ENCODE data around the gene INSC. TPM values are rescaled to one million over a fixed set of nuclear protein-coding genes. Genes with fewer than 3 reads are reported as not detected.

The INSC gene
- total RNA-seq, 2 experiments from 2014 or later, result not detected

DNA sequence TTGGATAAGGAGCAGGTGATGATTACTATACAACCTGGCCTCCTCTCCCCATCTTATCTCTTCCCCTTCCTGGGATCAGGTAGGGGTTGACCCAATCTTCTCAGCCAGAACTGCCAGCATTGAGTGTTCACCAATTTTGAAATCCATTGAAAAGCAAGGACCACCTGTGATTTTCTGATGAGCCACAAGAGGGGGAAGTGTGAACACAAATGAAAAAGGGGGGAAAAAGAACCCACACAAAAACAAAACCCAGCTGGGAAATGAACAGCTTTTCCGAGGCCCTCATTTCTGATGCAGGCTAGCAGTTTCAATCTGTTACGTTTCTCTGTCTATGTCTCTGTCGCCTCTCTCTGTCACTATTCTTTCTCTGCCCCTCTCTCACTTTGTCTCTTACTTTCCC is 161.9 kb downstream of the INSC start:
- H3K27me3 Mint-ChIP-seq, result peaks cover 42% of the 10 kb centered on the region
- no peak overlapping the region for H3K4me3 Mint-ChIP-seq
- DNase-seq (no peak), ATAC-seq (ENCODE audit: poor library complexity) (no peak)
- H3K4me3 ChIP-seq (ENCODE audit: low read length), result no peak overlapping the region
- H3K9me3 Mint-ChIP-seq, result no peaks in the 10 kb centered on the region
- no peaks in the 10 kb centered on the region for H3K4me1 ChIP-seq (ENCODE audit: insufficient read depth, low read length)
- CTCF ChIA-PET, result no interaction called here
- H3K36me3 Mint-ChIP-seq (ENCODE audit: low read depth), result no peaks in the 10 kb centered on the region
- no peak overlapping the region for H3K27ac ChIP-seq (ENCODE audit: low read depth in 1 of 2, low read length in 2 of 2)
- POLR2A ChIA-PET, result no interaction called here
- TF ChIP-seq, protein P1, sequence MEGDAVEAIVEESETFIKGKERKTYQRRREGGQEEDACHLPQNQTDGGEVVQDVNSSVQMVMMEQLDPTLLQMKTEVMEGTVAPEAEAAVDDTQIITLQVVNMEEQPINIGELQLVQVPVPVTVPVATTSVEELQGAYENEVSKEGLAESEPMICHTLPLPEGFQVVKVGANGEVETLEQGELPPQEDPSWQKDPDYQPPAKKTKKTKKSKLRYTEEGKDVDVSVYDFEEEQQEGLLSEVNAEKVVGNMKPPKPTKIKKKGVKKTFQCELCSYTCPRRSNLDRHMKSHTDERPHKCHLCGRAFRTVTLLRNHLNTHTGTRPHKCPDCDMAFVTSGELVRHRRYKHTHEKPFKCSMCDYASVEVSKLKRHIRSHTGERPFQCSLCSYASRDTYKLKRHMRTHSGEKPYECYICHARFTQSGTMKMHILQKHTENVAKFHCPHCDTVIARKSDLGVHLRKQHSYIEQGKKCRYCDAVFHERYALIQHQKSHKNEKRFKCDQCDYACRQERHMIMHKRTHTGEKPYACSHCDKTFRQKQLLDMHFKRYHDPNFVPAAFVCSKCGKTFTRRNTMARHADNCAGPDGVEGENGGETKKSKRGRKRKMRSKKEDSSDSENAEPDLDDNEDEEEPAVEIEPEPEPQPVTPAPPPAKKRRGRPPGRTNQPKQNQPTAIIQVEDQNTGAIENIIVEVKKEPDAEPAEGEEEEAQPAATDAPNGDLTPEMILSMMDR (IDR thresholded peaks at IDR 0.05), result no peak
- H3K4me1 Mint-ChIP-seq (ENCODE audit: low read depth), result no peaks in the 10 kb centered on the region
- H3K27me3 ChIP-seq (ENCODE audit: control insufficient read depth in 1 of 2, insufficient read depth in 2 of 2, low read length in 2 of 2), result peaks cover 0 to 9% of the 10 kb centered on the region in 2 experiments
- intact Hi-C loops (cut with DNase I, micrococcal nuclease), result no loop called here
- H3K36me3 ChIP-seq (ENCODE audit: insufficient read depth, low read length), result no peaks in the 10 kb centered on the region
- H3K27ac Mint-ChIP-seq, result no peak overlapping the region
- no peaks in the 10 kb centered on the region for H3K9me3 ChIP-seq (ENCODE audit: control insufficient read depth in 1 of 2, insufficient read depth in 1 of 2, low read length in 2 of 2)

DNA sequence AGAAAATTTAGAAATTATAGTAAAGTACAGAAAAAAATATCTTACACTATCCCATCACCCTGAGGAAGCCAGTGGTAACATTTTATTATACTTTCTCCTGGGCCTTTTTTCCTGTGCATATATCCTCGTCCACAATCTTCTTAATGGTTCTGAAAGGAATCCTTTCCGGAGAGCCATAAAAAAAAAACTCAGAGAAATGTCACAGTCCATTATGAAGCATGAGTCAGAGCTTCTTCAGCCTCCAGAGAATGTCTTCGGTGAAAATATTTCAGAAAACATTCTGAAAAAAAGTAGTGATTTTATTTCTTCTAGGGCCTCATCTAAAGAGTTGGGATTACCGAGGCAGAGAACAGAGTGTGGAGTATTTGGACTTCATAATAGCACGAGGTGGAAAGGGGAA is 163.4 kb downstream of the INSC start:
- ATAC-seq (ENCODE audit: poor library complexity) (no peak), DNase-seq (no peak)
- TF ChIP-seq, protein P1 (IDR thresholded peaks at IDR 0.05), result no peak
- Mint-ChIP-seq H3K27me3 (peaks cover 48% of the 10 kb centered on the region), H3K4me3 (no peak overlapping the region), H3K9me3 (no peaks in the 10 kb centered on the region), H3K4me1 (ENCODE audit: low read depth) (no peaks in the 10 kb centered on the region), H3K27ac (no peak overlapping the region), H3K36me3 (ENCODE audit: low read depth) (no peaks in the 10 kb centered on the region)
- peaks cover 0 to 17% of the 10 kb centered on the region in 2 experiments for H3K27me3 ChIP-seq (ENCODE audit: control insufficient read depth in 1 of 2, insufficient read depth in 2 of 2, low read length in 2 of 2)
- no peaks in the 10 kb centered on the region for H3K36me3 ChIP-seq (ENCODE audit: insufficient read depth, low read length)
- CTCF ChIA-PET, result no interaction called here
- no peaks in the 10 kb centered on the region for H3K9me3 ChIP-seq (ENCODE audit: control insufficient read depth in 1 of 2, insufficient read depth in 1 of 2, low read length in 2 of 2)
- intact Hi-C loops (cut with DNase I, micrococcal nuclease), result no loop called here
- no peak overlapping the region for H3K4me3 ChIP-seq (ENCODE audit: low read length)
- POLR2A ChIA-PET, result no interaction called here
- H3K27ac ChIP-seq (ENCODE audit: low read depth in 1 of 2, low read length in 2 of 2), result no peak overlapping the region
- H3K4me1 ChIP-seq (ENCODE audit: insufficient read depth, low read length), result no peaks in the 10 kb centered on the region

DNA sequence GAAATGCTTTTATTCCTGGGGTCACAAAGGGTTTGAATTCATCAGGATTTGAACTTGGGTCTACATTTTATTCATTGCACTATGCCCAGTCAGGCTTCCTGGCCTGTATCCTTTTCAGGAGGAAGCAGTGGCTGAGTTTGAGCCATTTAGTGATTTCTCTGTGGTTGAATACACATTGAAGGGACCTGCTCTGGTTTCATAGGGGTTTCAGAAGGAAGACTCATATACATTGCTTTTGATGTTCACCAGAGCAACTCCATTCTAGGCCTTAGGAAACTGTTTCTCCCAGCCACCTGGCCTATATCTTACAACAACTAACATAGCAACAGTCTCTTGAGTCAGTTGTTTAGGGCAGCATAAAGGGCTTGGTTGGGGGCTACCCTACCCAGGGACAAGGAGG is 165.7 kb downstream of the INSC start:
- Histone ChIP-seq H3K4me3 (ENCODE audit: low read length) (no peak overlapping the region), H3K27me3 (ENCODE audit: control insufficient read depth in 1 of 2, insufficient read depth in 2 of 2, low read length in 2 of 2) (peaks cover 0 to 17% of the 10 kb centered on the region in 2 experiments), H3K4me1 (ENCODE audit: insufficient read depth, low read length) (no peaks in the 10 kb centered on the region), H3K9me3 (ENCODE audit: control insufficient read depth in 1 of 2, insufficient read depth in 1 of 2, low read length in 2 of 2) (no peaks in the 10 kb centered on the region), H3K36me3 (ENCODE audit: insufficient read depth, low read length) (no peaks in the 10 kb centered on the region), H3K27ac (ENCODE audit: low read depth in 1 of 2, low read length in 2 of 2) (no peak overlapping the region)
- Mint-ChIP-seq H3K9me3 (no peaks in the 10 kb centered on the region), H3K27me3 (peaks cover 32% of the 10 kb centered on the region), H3K27ac (no peak overlapping the region), H3K36me3 (ENCODE audit: low read depth) (no peaks in the 10 kb centered on the region), H3K4me3 (no peak overlapping the region), H3K4me1 (ENCODE audit: low read depth) (no peaks in the 10 kb centered on the region)
- ChIA-PET CTCF (no interaction called here), POLR2A (no interaction called here)
- DNase-seq (no peak), ATAC-seq (ENCODE audit: poor library complexity) (no peak)
- TF ChIP-seq, protein P1 (IDR thresholded peaks at IDR 0.05), result no peak
- intact Hi-C loops (cut with DNase I, micrococcal nuclease), result no loop called here
